ENCODE results near the gene TINAGL1. TPM values are rescaled to one million over a fixed set of nuclear protein-coding genes. Genes with fewer than 3 reads are reported as not detected.

The TINAGL1 gene
- total and polyA plus RNA-seq, 4 donors, result 158 to 506 (median 321) TPM

Other genes with a start within 250 kb of the TINAGL1 start
- gene FABP3, start 203.4 kb upstream of the TINAGL1 start, total RNA-seq, result 10 to 100 TPM; 30.8 to 82.0 TPM
- 10 to 100 TPM in 1 of 2 donors, 1 to 10 TPM in 1; 6.9 to 50.7 TPM for gene FABP3, start 203.4 kb upstream of the TINAGL1 start, polyA plus RNA-seq
- 1 to 10 TPM; 2.5 to 3.7 TPM for gene SERINC2, start 163.3 kb upstream of the TINAGL1 start, total RNA-seq
- gene SERINC2, start 163.3 kb upstream of the TINAGL1 start, polyA plus RNA-seq, result 10 to 100 TPM in 1 of 2 donors, 1 to 10 TPM in 1; 3.3 to 20.7 TPM
- gene HCRTR1, start 41.2 kb downstream of the TINAGL1 start, total RNA-seq, result under 1 TPM in 1 of 2 donors, not detected in 1; 0.42 TPM
- gene HCRTR1, start 41.2 kb downstream of the TINAGL1 start, polyA plus RNA-seq, result under 1 TPM in 1 of 2 donors, not detected in 1; 0.18 TPM
- 10 to 100 TPM; 57.9 to 65.0 TPM for gene PEF1, start 68.4 kb downstream of the TINAGL1 start, total RNA-seq
- gene PEF1, start 68.4 kb downstream of the TINAGL1 start, polyA plus RNA-seq, result 10 to 100 TPM; 75.5 to 83.9 TPM
- 100 to 1,000 TPM in 1 of 2 donors, 10 to 100 TPM in 1; 71.4 to 188 TPM for gene COL16A1, start 127.5 kb downstream of the TINAGL1 start, total RNA-seq
- gene COL16A1, start 127.5 kb downstream of the TINAGL1 start, polyA plus RNA-seq, result 100 to 1,000 TPM in 1 of 2 donors, 10 to 100 TPM in 1; 39.8 to 358 TPM
- 1 to 10 TPM; 1.8 to 4.6 TPM for gene ADGRB2, start 187.8 kb downstream of the TINAGL1 start, total RNA-seq
- 1 to 10 TPM; 1.8 to 2.4 TPM for gene ADGRB2, start 187.8 kb downstream of the TINAGL1 start, polyA plus RNA-seq
- 1 to 10 TPM; 4.0 to 9.0 TPM for gene SPOCD1, start 239.5 kb downstream of the TINAGL1 start, total RNA-seq
- gene SPOCD1, start 239.5 kb downstream of the TINAGL1 start, polyA plus RNA-seq, result 10 to 100 TPM in 1 of 2 donors, 1 to 10 TPM in 1; 1.4 to 12.3 TPM